ENCODE results near the gene C21orf91.

GRCh38 chr21:17821121-17821520, 2.0 kb upstream of the C21orf91 start:
- TF ChIP-seq EZH2 (IDR thresholded peaks at IDR 0.05), result no peak
- TF ChIP-seq POLR2AphosphoS5 (IDR thresholded peaks at IDR 0.05; ENCODE audit: borderline replicate concordance, low read depth, low read length), result no peak
- no peak for TF ChIP-seq FOXP2 (optimal IDR thresholded peaks at IDR 0.05; ENCODE audit: control extremely low read depth, extremely low read length, insufficient read depth)
